Measurements from ENCODE around the gene PTPRZ1. TPM values are rescaled to one million over a fixed set of nuclear protein-coding genes. Genes with fewer than 3 reads are reported as not detected.

Gene PTPRZ1
- total RNA-seq, 1 experiment from 2014 or later, result 74.2 TPM

GRCh38 chr7:121837462-121837861 is 35.5 kb upstream of the PTPRZ1 start:
- no peak overlapping the region for H3K4me2 ChIP-seq (ENCODE audit: insufficient read depth, insufficient read length, low read length)
- H3K9ac ChIP-seq (ENCODE audit: extremely low read depth, insufficient read length, low read length), result no peak overlapping the region
- H3K27me3 ChIP-seq (ENCODE audit: insufficient read depth, low read length), result no peaks in the 10 kb centered on the region
- no peak overlapping the region for H3K23ac ChIP-seq (ENCODE audit: insufficient read length, low read depth, low read length)
- no peak overlapping the region for H2BK15ac ChIP-seq (ENCODE audit: low read depth, low read length)
- H2BK120ac ChIP-seq (ENCODE audit: low read depth, low read length, poor library complexity, severe bottlenecking), result no peak overlapping the region
- H2BK20ac ChIP-seq (ENCODE audit: low read depth, low read length, poor library complexity, severe bottlenecking), result no peak overlapping the region
- no peaks in the 10 kb centered on the region for H3K79me1 ChIP-seq (ENCODE audit: insufficient read depth, low read depth, low read length, poor library complexity, severe bottlenecking)
- peaks cover 0 to 9% (median 0%) of the 10 kb centered on the region in 3 experiments; a peak in 3 of 7 replicates for H3K36me3 Mint-ChIP-seq (ENCODE audit: insufficient read depth in 1 of 3, low read depth in 3 of 3)
- no peak overlapping the region for H3K14ac ChIP-seq (ENCODE audit: insufficient read depth, low read length)
- H3K4me1 Mint-ChIP-seq, result peaks cover 22 to 29% of the 10 kb centered on the region in 2 experiments
- H3T11ph ChIP-seq (ENCODE audit: low read length), result no peak overlapping the region
- no peaks in the 10 kb centered on the region for H4K20me1 ChIP-seq (ENCODE audit: control insufficient read depth, insufficient read depth, insufficient read length)
- H4K8ac ChIP-seq (replicated peaks; ENCODE audit: insufficient read length, low read depth, low read length), result no peak overlapping the region
- no peak overlapping the region for H3K56ac ChIP-seq (ENCODE audit: insufficient read length, low read depth, low read length)
- no peaks in the 10 kb centered on the region for H3K9me3 ChIP-seq (ENCODE audit: control insufficient read depth, low read depth, low read length)
- TF ChIP-seq, protein P1, sequence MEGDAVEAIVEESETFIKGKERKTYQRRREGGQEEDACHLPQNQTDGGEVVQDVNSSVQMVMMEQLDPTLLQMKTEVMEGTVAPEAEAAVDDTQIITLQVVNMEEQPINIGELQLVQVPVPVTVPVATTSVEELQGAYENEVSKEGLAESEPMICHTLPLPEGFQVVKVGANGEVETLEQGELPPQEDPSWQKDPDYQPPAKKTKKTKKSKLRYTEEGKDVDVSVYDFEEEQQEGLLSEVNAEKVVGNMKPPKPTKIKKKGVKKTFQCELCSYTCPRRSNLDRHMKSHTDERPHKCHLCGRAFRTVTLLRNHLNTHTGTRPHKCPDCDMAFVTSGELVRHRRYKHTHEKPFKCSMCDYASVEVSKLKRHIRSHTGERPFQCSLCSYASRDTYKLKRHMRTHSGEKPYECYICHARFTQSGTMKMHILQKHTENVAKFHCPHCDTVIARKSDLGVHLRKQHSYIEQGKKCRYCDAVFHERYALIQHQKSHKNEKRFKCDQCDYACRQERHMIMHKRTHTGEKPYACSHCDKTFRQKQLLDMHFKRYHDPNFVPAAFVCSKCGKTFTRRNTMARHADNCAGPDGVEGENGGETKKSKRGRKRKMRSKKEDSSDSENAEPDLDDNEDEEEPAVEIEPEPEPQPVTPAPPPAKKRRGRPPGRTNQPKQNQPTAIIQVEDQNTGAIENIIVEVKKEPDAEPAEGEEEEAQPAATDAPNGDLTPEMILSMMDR (conservative IDR thresholded peaks at IDR 0.05), result no peak
- no peak overlapping the region for H2BK5ac ChIP-seq (ENCODE audit: insufficient read length, low read length)
- no peak overlapping the region for H4K5ac ChIP-seq (ENCODE audit: insufficient read length, low read depth, low read length)
- WGBS (ENCODE audit: extremely low coverage, insufficient read length, low lambda C conversion rate), result no CpG with 5 or more reads among the region's 1 CpG
- H2AK5ac ChIP-seq (ENCODE audit: insufficient read length, low read length), result no peak overlapping the region
- H3K18ac ChIP-seq (ENCODE audit: insufficient read length, low read depth, low read length), result no peak overlapping the region
- no peak overlapping the region for H4K91ac ChIP-seq (ENCODE audit: insufficient read length, low read depth, low read length)
- peaks cover 2% of the 10 kb centered on the region; the same call in 1 of the 2 replicates for H3K4me1 ChIP-seq (ENCODE audit: insufficient read depth, low read length)
- H3K27ac Mint-ChIP-seq, result no peak overlapping the region; a peak in 1 of 7 replicates
- peaks cover 8% of the 10 kb centered on the region in 2 experiments; a peak in 4 of 5 replicates for H3K9me3 Mint-ChIP-seq
- no peak overlapping the region for H2AFZ ChIP-seq (ENCODE audit: low read length)
- H3K23me2 ChIP-seq (ENCODE audit: insufficient read length, low read depth, low read length, poor library complexity, severe bottlenecking), result no peaks in the 10 kb centered on the region
- no peak overlapping the region for H2BK12ac ChIP-seq (ENCODE audit: insufficient read length, low read depth, low read length)
- no peaks in the 10 kb centered on the region for H3K79me2 ChIP-seq (ENCODE audit: insufficient read depth, low read length)
- H3K27ac ChIP-seq (ENCODE audit: insufficient read length, low read depth, low read length), result no peak overlapping the region
- no peak overlapping the region for H3K4me3 Mint-ChIP-seq
- H3K27me3 Mint-ChIP-seq (ENCODE audit: low read depth), result no peaks in the 10 kb centered on the region
- DNase-seq, result no peak
- no peak overlapping the region for H3K4ac ChIP-seq (ENCODE audit: low read depth, low read length)
